ENCODE results near the gene GDNF. TPM values are rescaled to one million over a fixed set of nuclear protein-coding genes. Genes with fewer than 3 reads are reported as not detected.

GDNF gene
- total RNA-seq, 1 experiment from 2014 or later: not detected

GRCh38 chr5:37808945-37809344, 30.9 kb downstream of the GDNF start:
- H3K4me3 ChIP-seq (ENCODE audit: low read depth, low read length): no peak overlapping the region
- H3K36me3 Mint-ChIP-seq (ENCODE audit: insufficient read depth, unreplicated experiment): no peaks in the 10 kb centered on the region
- POLR2A ChIA-PET: no interaction called here
- no peak overlapping the region for H3K27ac Mint-ChIP-seq (ENCODE audit: unreplicated experiment)
- H3K27me3 ChIP-seq (replicated peaks; ENCODE audit: control insufficient read depth, insufficient read depth, low read length): no peaks in the 10 kb centered on the region
- no peaks in the 10 kb centered on the region for H3K4me1 Mint-ChIP-seq (ENCODE audit: low read depth, unreplicated experiment)
- no peaks in the 10 kb centered on the region for H3K9me3 ChIP-seq
- DNase-seq: no peak
- CTCF ChIA-PET: no interaction called here
- TF ChIP-seq CTCF (IDR thresholded peaks at IDR 0.05; ENCODE audit: insufficient read depth in 1 of 2, low read depth in 1 of 2, low read length in 1 of 2, severe bottlenecking in 1 of 2, unreplicated experiment in 1 of 2): no peak
- H3K36me3 ChIP-seq (ENCODE audit: control insufficient read depth, insufficient read depth, low read length): no peaks in the 10 kb centered on the region
- H3K4me1 ChIP-seq: no peaks in the 10 kb centered on the region
- H3K9me3 Mint-ChIP-seq (ENCODE audit: unreplicated experiment): no peaks in the 10 kb centered on the region
- H3K4me3 Mint-ChIP-seq (ENCODE audit: unreplicated experiment): no peak overlapping the region
- H3K27me3 Mint-ChIP-seq (ENCODE audit: insufficient read depth, unreplicated experiment): peaks cover 9% of the 10 kb centered on the region
- BruUV-seq (replicated peaks): no TSS peak
- intact Hi-C loops (cut with micrococcal nuclease; ENCODE audit: unreplicated experiment): no loop called here

GRCh38 chr5:37807621-37808301, 32.1 kb downstream of the GDNF start:
- intact Hi-C loops (cut with micrococcal nuclease; ENCODE audit: unreplicated experiment): no loop called here

GRCh38 chr5:37807015-37807414, 32.8 kb downstream of the GDNF start:
- no peaks in the 10 kb centered on the region for H3K27me3 ChIP-seq (replicated peaks; ENCODE audit: control insufficient read depth, insufficient read depth, low read length)
- peaks cover 12% of the 10 kb centered on the region for H3K27me3 Mint-ChIP-seq (ENCODE audit: insufficient read depth, unreplicated experiment)

More at GRCh38 chr5:37807621-37808301, 32.1 kb downstream of the GDNF start:
- Mint-ChIP-seq H3K27ac (ENCODE audit: unreplicated experiment) (no peak overlapping the region), H3K4me1 (ENCODE audit: low read depth, unreplicated experiment) (no peaks in the 10 kb centered on the region), H3K4me3 (ENCODE audit: unreplicated experiment) (no peak overlapping the region), H3K36me3 (ENCODE audit: insufficient read depth, unreplicated experiment) (no peaks in the 10 kb centered on the region), H3K27me3 (ENCODE audit: insufficient read depth, unreplicated experiment) (peaks cover 12% of the 10 kb centered on the region), H3K9me3 (ENCODE audit: unreplicated experiment) (no peaks in the 10 kb centered on the region)
- BruUV-seq (replicated peaks): no TSS peak
- POLR2A ChIA-PET: no interaction called here
- Histone ChIP-seq H3K36me3 (ENCODE audit: control insufficient read depth, insufficient read depth, low read length) (no peaks in the 10 kb centered on the region), H3K27me3 (replicated peaks; ENCODE audit: control insufficient read depth, insufficient read depth, low read length) (no peaks in the 10 kb centered on the region), H3K4me3 (ENCODE audit: low read depth, low read length) (no peak overlapping the region), H3K9me3 (no peaks in the 10 kb centered on the region), H3K4me1 (no peaks in the 10 kb centered on the region)
- DNase-seq: no peak
- no peak for TF ChIP-seq CTCF (IDR thresholded peaks at IDR 0.05; ENCODE audit: insufficient read depth in 1 of 2, low read depth in 1 of 2, low read length in 1 of 2, severe bottlenecking in 1 of 2, unreplicated experiment in 1 of 2)
- CTCF ChIA-PET: no interaction called here

More at GRCh38 chr5:37807015-37807414, 32.8 kb downstream of the GDNF start:
- no peaks in the 10 kb centered on the region for H3K9me3 ChIP-seq
- H3K4me3 ChIP-seq (ENCODE audit: low read depth, low read length): no peak overlapping the region
- Mint-ChIP-seq H3K27ac (ENCODE audit: unreplicated experiment) (no peak overlapping the region), H3K36me3 (ENCODE audit: insufficient read depth, unreplicated experiment) (no peaks in the 10 kb centered on the region), H3K4me1 (ENCODE audit: low read depth, unreplicated experiment) (no peaks in the 10 kb centered on the region), H3K4me3 (ENCODE audit: unreplicated experiment) (no peak overlapping the region), H3K9me3 (ENCODE audit: unreplicated experiment) (no peaks in the 10 kb centered on the region)
- POLR2A ChIA-PET: no interaction called here
- CTCF ChIA-PET: no interaction called here
- H3K36me3 ChIP-seq (ENCODE audit: control insufficient read depth, insufficient read depth, low read length): no peaks in the 10 kb centered on the region
- no peaks in the 10 kb centered on the region for H3K4me1 ChIP-seq
- intact Hi-C loops (cut with micrococcal nuclease; ENCODE audit: unreplicated experiment): no loop called here
- no peak for TF ChIP-seq CTCF (IDR thresholded peaks at IDR 0.05; ENCODE audit: insufficient read depth in 1 of 2, low read depth in 1 of 2, low read length in 1 of 2, severe bottlenecking in 1 of 2, unreplicated experiment in 1 of 2)
- BruUV-seq (replicated peaks): no TSS peak
- no peak for DNase-seq

All from Caco-2 (cell line).